Skin epidermis (tissue), 12 donors: ENCODE data around the gene CCDC24.

Experiments used
- H3K27ac ChIP-seq, 21 experiments: fragments of 200-600 bp; sonication (generic) in 11 of 21; one replicate each; pipeline ENCODE4 v1.5.0; 2020; ENCODE audit warnings: mild to moderate bottlenecking in 3 of 21, inconsistent platforms in 2 of 21, moderate library complexity in 2 of 21
- H3K4me3 ChIP-seq, 7 experiments: fragments of 200-600 bp; sonication (generic) in 2 of 7; one replicate each; pipeline ENCODE4 v1.5.0; 2020; ENCODE audit warnings: inconsistent platforms in 2 of 7, mild to moderate bottlenecking in 2 of 7, moderate library complexity in 1 of 7

Gene CCDC24

GRCh38 chr1:43961692-43962091 is 29.7 kb upstream of the CCDC24 start:
- Histone ChIP-seq H3K27ac (no peak overlapping the region), H3K4me3 (no peak overlapping the region)

- Histone ChIP-seq H3K27ac (no peak overlapping the region), H3K4me3 (no peak overlapping the region)
Observed at GRCh38 chr1:43962324-43962723, 29.1 kb upstream of the CCDC24 start.

- no peak overlapping the region for H3K4me3 ChIP-seq
Observed at GRCh38 chr1:43963006-43963405, 28.4 kb upstream of the CCDC24 start.

GRCh38 chr1:43963890-43964289 is 27.5 kb upstream of the CCDC24 start:
- H3K4me3 ChIP-seq: no peak overlapping the region

More at GRCh38 chr1:43963006-43963405, 28.4 kb upstream of the CCDC24 start:
- H3K27ac ChIP-seq: no peak overlapping the region

GRCh38 chr1:43965316-43965715 is 26.1 kb upstream of the CCDC24 start:
- H3K27ac ChIP-seq: no peak overlapping the region
- no peak overlapping the region for H3K4me3 ChIP-seq

More at GRCh38 chr1:43963890-43964289, 27.5 kb upstream of the CCDC24 start:
- H3K27ac ChIP-seq: no peak overlapping the region

GRCh38 chr1:43968348-43968948 is 23.0 kb upstream of the CCDC24 start:
- H3K27ac ChIP-seq: no peak overlapping the region
- H3K4me3 ChIP-seq: no peak overlapping the region

- H3K27ac ChIP-seq: no peak overlapping the region
- peak overlapping the region in 3 of 7 experiments; percentile 78 to 88 (median 86) for H3K4me3 ChIP-seq
Observed at GRCh38 chr1:43969416-43969745, 22.0 kb upstream of the CCDC24 start.

- H3K4me3 ChIP-seq: peak within 1 kb of the TSS; percentile 64 to 93 (median 86)
Observed at GRCh38 chr1:43969746-43970466, 21.5 kb upstream of the CCDC24 start, which contains the start of gene DPH2. TSS of gene DPH2 (plus strand) at chr1:43970010. CDS start at chr1:43970176, 166 bp downstream.

GRCh38 chr1:43970502-43970901 is 20.9 kb upstream of the CCDC24 start:
- Histone ChIP-seq H3K27ac (peak overlapping the region in 16 of 21 experiments; percentile 33 to 87 (median 53)), H3K4me3 (peak overlapping the region; percentile 64 to 93 (median 86))

More at GRCh38 chr1:43969746-43970466, 21.5 kb upstream of the CCDC24 start, which contains the start of gene DPH2:
- peak within 1 kb of the TSS in 17 of 21 experiments; percentile 8 to 87 (median 52) for H3K27ac ChIP-seq

- Histone ChIP-seq H3K27ac (no peak overlapping the region), H3K4me3 (peak overlapping the region in 1 of 7 experiments; percentile 88)
Observed at GRCh38 chr1:43970911-43971310, 20.5 kb upstream of the CCDC24 start.

- H3K27ac ChIP-seq: no peak overlapping the region
- H3K4me3 ChIP-seq: no peak overlapping the region
Observed at GRCh38 chr1:43971336-43971980, 19.9 kb upstream of the CCDC24 start.

- H3K27ac ChIP-seq: peak overlapping the region in 20 of 21 experiments; percentile 84 to 98 (median 94)
Observed at GRCh38 chr1:43973981-43974442, 17.4 kb upstream of the CCDC24 start.

GRCh38 chr1:43974443-43975248 is 16.8 kb upstream of the CCDC24 start, which contains the start of gene ATP6V0B:
TSS of gene ATP6V0B (plus strand) at chr1:43974960. CDS start at chr1:43975041, 81 bp downstream.
- peak within 1 kb of the TSS; percentile 84 to 98 (median 94) for H3K27ac ChIP-seq

More at GRCh38 chr1:43973981-43974442, 17.4 kb upstream of the CCDC24 start:
- H3K4me3 ChIP-seq: peak overlapping the region; percentile 68 to 99 (median 87)

GRCh38 chr1:43975249-43975961 is 16.0 kb upstream of the CCDC24 start:
- peak overlapping the region; percentile 84 to 98 (median 94) for H3K27ac ChIP-seq

More at GRCh38 chr1:43974443-43975248, 16.8 kb upstream of the CCDC24 start, which contains the start of gene ATP6V0B:
- H3K4me3 ChIP-seq: peak within 1 kb of the TSS; percentile 68 to 99 (median 87)

GRCh38 chr1:43976045-43976444 is 15.4 kb upstream of the CCDC24 start:
- H3K4me3 ChIP-seq: peak overlapping the region; percentile 68 to 99 (median 87)
- H3K27ac ChIP-seq: peak overlapping the region in 13 of 21 experiments; percentile 84 to 98 (median 94)

More at GRCh38 chr1:43975249-43975961, 16.0 kb upstream of the CCDC24 start:
- peak overlapping the region; percentile 68 to 99 (median 87) for H3K4me3 ChIP-seq

GRCh38 chr1:43976890-43977289 is 14.5 kb upstream of the CCDC24 start:
- Histone ChIP-seq H3K27ac (peak overlapping the region in 1 of 21 experiments; percentile 98), H3K4me3 (no peak overlapping the region)

- no peak overlapping the region for H3K4me3 ChIP-seq
Observed at GRCh38 chr1:43977376-43978263, 13.8 kb upstream of the CCDC24 start.

GRCh38 chr1:43978264-43978550 is 13.2 kb upstream of the CCDC24 start:
- H3K4me3 ChIP-seq: peak overlapping the region in 2 of 7 experiments; percentile 31 to 45
- H3K27ac ChIP-seq: peak overlapping the region in 3 of 21 experiments; percentile 35 to 57 (median 46)

More at GRCh38 chr1:43977376-43978263, 13.8 kb upstream of the CCDC24 start:
- no peak overlapping the region for H3K27ac ChIP-seq
